PC-9 (cell line): ENCODE measurements around the gene KIAA1217.

Experiments
- CTCF ChIP-seq: fragments of 200-600 bp; sonication (generic); conservative IDR thresholded peaks from 2 replicates; pipeline ENCODE4 v1.6.1; 2017; ENCODE audit warnings: mixed run types, antibody characterized with exemption, mild to moderate bottlenecking, moderate library complexity
- EZH2 ChIP-seq: fragments of 200-600 bp; sonication (generic); IDR thresholded peaks from 2 replicates; pipeline ENCODE4 v1.8.0; 2017; ENCODE audit warnings: antibody characterized with exemption, low read depth

- TF ChIP-seq EZH2 (no peak), CTCF (no peak)
Measured at GRCh38 chr10:24415455-24416125, 206.7 kb downstream of the KIAA1217 start.
